GDM1 (cell line): ENCODE data around the gene RNF32.

Experiments
- DNase-seq: peaks from one replicate; lab custom pipeline; 2025; lab: John Stamatoyannopoulos, UW

Gene RNF32

DNA sequence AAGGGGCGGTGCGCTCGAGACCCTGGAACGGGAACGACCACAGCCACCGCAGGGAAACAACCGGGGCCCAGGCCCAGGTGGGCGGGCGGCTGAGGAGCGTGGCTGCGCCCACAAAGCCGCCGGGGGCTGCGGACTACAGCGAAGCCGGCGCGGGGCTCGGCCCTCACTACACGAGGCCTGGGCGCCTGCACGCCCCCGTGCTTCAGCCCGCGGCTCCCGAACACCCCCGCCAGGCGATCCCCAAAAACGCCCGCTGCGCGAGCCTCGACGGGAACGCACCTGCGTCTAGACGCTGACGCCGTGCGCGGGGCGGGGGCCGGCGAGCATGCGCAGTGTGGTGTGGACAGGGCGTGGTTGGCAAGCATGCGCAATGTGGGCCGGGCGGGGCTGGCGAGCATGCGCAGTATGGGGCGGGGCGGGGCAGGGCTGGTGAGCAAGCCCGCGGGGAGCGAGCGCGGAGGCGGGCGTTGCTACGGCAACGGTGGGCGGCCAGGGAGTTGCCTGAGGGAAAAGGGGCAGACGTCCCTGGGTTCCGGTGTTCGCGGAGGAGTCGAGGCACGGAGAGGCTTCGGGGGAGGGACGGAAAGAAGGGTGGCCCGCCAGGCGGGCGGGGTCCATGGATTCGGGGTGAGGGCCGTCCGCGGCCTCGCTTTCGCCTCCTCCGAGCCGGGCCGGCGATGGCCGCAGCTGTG lies at the start of gene RNF32:
Gene RNF32 (plus strand): TSS at position 518 of the 692 bp plus-strand sequence. CDS start 3,104 bp downstream, outside the sequence.
- peak; percentile 78 for DNase-seq

DNA sequence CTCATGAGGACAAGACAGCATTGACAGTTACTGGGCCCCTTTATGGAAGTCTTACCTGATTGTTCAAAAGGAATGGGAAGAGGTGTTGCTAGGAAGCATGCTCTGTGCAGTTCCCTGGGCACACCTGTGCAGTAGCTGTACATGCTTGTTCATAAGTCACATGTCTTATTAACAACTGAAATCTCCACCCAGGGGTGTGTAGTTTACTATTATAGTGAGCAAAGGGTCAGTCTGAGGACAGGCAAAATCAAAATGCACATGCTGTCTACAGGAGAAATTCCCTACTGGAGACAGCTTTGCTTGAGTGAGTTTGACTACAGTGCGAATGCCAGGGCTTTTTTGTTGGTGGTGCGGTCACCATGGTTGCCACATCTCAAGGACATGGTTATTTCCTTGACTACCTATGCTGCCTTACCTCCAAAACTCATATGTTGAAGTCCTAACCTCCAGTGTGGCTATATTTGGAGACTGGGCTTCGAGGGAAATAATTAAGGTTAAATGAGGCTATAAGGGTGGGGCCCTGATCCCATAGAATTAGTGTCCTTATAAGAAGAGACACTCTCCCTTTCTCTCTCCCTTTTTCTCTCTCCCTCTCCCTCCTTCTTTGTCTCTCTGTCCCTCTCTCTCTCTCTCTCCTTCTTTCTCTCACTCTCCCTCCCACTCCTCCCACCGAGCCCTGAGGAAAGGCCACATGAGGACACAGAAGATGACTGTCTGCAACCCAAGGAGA lies 48.3 kb upstream of the RNF32 start:
- no peak for DNase-seq

- DNase-seq: no peak
These were observed 46.1 kb upstream of the RNF32 start for GRCh38 chr7:156594283-156595080.

DNA sequence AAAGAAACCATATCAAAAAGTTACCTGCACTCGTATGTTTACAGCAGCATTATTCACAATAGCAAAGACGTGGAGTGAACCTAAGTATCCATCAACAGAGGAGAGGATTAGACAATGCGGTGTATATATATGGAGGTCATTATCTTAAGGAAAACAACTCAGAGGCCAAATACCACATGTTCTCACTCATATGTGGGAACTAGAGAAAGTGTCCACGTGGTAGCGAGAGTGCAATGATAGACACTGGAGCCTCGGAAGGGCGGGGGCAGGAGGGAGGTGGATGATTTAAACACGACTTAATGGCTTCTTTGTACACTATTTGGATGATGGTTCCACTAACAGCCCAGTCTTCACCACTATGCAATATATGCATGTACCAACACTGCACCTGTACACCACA lies 40.1 kb upstream of the RNF32 start:
- DNase-seq: no peak

GRCh38 chr7:156602283-156602682 lies 38.3 kb upstream of the RNF32 start:
- DNase-seq: no peak

DNA sequence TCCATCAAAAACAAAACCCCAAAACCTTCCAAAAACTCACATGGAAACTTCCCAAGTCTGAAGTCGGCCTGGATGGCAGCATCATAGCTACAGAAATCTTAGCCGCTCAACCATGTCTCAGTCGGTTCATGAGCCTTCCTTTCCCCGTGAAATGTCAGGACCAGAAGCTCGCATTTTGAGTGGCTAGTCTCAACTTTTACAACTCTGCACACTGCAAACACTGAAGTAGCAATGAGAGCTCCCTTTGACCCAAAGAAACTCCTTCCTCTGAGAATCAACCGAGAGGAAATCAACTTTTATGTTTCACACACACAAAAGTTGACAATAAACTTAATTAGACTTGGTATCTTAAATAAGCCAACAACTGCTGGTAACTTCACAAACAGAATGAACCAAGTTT lies 37.6 kb upstream of the RNF32 start:
- DNase-seq: no peak

DNA sequence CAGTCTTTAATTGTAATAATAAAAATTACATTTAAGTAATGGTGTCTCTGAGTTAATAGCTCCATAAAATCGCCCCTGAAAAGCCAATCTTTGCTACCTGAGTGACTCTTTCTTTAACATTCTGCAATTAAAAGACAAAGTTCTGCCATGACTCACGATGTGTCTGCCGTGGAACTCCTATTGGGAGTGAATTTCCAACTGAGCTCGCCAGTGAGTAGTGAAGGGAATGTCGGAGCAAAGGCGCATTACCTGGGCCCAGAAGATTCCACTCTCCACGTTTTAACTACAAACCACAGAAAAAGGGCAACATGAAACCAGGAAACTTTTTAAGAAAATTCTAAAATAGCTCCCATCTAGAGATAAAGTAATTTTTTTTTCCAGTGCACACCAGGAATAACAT lies 36.9 kb upstream of the RNF32 start:
- no peak for DNase-seq

DNA sequence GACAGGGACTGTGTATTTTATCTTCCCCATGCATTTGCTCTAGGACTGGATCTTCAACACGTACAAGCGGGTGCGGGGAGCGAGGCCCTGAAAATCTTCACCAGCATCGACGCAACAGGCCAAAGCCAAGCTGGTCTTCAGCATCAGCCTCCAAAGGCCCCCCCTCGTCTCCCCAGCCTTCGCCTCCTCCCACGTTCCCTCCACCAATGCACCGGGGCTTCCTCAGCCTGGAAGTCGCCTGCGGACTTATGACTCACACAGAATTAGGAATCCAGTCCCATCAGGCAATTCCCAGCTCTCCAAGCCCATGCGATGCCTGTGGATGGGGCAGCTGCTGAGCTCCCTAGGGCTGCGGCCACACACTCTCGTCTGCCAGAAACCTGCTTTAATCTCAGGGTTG lies 36.3 kb upstream of the RNF32 start:
- no peak for DNase-seq

- no peak for DNase-seq
These were observed 35.5 kb upstream of the RNF32 start for GRCh38 chr7:156604836-156605695.

- no peak for DNase-seq
These were observed 34.4 kb upstream of the RNF32 start for GRCh38 chr7:156606135-156606534.

DNA sequence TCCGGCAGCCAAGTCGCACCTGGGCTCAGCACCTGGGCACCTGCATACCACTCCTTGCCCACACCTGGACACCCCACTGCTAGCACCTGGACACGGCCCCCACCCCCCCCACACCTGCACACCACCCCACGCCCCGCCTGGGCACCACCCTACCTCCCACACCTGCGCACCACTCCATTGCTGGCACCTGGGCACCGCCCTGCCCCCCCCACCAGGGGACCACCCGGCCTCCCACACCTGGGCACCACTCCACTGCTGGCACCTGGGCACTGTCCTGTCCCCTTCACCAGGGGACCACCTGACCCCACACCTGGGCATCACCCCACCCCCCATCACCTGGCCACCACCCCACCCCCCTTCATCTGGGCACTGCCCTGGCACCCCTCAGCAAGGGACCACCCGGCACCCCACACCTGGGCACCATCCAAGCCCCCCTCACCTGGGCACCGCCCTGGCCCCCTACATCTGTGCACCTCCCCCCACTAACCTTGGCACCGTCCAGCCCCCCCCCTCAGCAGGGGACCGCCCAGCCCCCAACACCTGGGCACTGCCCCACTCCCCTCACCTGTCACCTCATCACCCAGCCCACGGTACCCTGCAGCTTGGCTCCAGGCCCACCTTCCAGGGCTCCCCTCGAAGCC lies 33.8 kb upstream of the RNF32 start:
- no peak for DNase-seq

- no peak for DNase-seq
These were observed 33.0 kb upstream of the RNF32 start for GRCh38 chr7:156607332-156608172.

- no peak for DNase-seq
These were observed 32.4 kb upstream of the RNF32 start for GRCh38 chr7:156608173-156608478.

- DNase-seq: no peak
These were observed 31.3 kb upstream of the RNF32 start for GRCh38 chr7:156609010-156609877.

DNA sequence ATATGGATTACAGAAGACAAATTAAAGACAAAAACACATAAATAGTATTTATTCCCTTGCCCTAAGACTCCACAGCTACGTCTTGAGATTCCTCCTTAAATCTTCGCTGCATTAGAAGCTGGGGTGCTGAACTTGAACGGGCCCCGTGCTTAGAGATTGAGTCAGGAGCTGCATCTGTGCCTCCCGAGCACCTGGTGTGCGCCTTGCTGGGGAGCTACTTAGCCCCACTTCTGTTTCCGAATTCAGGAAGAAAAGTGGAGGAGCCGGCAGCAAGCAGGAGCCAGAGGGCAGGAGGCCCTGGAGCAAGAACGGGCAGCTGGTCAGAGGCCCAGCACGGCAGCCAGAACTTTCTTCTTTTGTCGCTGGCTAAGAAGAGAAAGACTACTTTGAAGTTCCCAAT lies 30.4 kb upstream of the RNF32 start:
- no peak for DNase-seq

DNA sequence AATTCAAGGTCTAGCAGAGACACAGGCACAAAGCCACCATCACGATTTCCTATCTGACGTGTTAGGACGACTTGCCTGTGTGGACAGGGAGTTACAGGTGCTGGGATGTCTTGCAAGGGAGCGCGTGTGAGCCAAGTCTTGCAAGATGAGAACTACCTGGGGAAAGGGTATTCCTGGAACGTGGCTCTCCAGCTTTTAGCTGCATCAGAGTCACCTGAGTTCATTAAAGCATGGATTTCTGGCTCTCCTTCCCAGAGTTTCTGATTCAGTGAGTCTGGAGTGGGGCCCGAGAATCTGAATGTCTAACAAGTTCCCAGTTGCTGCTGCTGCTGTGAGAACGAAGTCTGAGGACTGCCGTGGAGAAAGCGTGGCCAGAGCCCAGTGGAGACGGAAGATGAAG lies 30.0 kb upstream of the RNF32 start:
- no peak for DNase-seq

DNA sequence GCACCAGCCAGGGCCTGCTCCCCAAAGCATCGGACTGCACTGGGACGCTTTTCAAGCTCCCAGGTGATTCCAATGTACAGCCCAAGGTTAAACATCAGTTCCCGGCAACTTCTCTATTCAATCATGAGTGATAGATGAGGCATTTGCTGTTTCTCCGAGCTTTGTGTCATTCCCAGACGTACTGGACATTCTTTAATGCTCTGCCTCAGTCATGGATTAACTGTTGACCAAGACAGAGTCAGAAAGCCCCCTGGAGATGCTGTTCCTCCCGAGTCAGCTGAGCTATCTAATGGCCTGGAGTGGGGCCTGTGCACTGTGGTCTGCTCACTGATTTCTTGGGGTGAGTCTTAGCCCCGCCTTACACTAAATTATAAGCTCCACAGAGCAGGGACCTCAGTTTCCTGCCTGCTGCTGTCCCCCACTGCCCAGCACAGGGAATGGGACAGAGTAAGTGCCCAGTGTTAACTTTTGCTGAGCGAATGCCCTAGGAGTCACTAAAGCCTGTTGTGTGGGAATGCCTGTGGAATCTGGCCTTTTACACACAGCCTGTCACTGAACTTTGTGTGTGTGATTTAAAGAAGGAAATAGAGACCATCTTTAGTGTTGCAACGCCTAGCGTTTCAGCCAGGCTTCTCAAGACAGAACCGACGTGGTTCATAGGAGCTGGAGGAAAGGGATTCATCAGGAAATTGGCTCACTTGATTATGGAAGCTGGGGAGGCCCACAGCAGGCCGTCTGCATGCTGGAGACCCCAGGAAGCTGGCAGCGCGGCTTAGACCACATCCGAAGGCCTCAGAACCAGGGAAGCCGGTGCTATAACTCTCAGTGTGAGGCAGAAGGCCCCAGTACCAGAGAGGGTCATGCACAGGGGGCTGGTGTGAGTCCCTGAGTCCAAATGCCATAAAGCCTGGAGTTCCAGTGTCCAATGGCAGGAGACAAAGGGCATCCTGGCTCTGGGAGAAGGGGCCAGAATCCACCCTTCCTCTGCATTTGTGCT lies 29.3 kb upstream of the RNF32 start:
- no peak for DNase-seq

- DNase-seq: no peak
These were observed 27.6 kb upstream of the RNF32 start for GRCh38 chr7:156612930-156613329.
